ENCODE results near the gene SLC6A6. TPM values are rescaled to one million over a fixed set of nuclear protein-coding genes. Genes with fewer than 3 reads are reported as not detected.
A peak's percentile ranks its signal among the peaks of the same experiment; 100 is the strongest.

Gene SLC6A6
- total and polyA plus RNA-seq, 8 donors: 14.0 to 134 (median 20.8) TPM

DNA sequence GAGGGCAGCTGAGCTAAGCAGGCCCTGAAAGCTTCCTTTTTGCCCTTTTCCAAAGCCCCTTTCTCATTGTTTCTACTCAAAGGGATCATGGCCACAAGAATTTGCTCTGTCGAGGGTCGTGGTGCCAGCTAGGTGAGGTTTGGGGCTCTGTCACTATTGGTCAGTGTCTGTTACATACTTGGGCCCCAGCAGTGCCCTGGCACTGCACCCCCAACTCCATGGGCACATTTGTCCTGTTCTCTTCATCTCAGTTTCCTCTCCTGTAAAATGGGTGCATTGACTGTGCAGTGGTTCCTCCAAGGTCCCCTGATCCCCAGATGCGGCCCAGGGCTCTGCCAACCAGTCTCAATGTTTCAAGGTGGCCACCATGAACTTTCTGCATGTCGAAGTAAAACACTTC lies 62.1 kb downstream of the SLC6A6 start:
- no peak for ATAC-seq

DNA sequence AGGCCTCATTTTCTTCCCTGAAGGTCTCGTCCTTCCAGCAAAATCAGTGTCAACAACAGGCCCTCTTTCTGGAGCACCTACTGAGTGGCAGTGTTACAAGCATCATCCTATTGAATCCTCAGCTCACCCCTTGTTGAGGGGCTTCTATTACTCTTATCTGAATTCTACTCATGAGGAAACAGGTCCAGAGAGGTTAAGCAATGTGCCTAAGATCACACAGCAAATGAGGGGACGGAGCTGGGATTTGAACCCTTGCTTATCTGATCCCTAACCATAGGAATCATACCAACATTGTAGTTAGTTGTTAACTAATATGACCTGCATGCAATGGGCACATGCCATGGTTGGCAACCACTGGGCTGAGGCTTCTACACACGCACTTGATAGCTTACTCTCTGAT lies 63.0 kb downstream of the SLC6A6 start:
- intact Hi-C loops (cut with DNase I): loop anchor here in 1 of 2 donors (5.0 kb wide), 1 partner anchor 203 kb away; no protein-coding TSS in a partner anchor
- Histone ChIP-seq H3K27me3 (no peaks in the 10 kb centered on the region), H3K9me3 (no peaks in the 10 kb centered on the region), H3K4me3 (no peak overlapping the region), H3K36me3 (peaks cover 0 to 99% of the 10 kb centered on the region in 2 donors), H3K4me1 (peaks cover 12 to 16% of the 10 kb centered on the region in 2 donors), H3K27ac (no peak overlapping the region)
- TF ChIP-seq, protein P1, sequence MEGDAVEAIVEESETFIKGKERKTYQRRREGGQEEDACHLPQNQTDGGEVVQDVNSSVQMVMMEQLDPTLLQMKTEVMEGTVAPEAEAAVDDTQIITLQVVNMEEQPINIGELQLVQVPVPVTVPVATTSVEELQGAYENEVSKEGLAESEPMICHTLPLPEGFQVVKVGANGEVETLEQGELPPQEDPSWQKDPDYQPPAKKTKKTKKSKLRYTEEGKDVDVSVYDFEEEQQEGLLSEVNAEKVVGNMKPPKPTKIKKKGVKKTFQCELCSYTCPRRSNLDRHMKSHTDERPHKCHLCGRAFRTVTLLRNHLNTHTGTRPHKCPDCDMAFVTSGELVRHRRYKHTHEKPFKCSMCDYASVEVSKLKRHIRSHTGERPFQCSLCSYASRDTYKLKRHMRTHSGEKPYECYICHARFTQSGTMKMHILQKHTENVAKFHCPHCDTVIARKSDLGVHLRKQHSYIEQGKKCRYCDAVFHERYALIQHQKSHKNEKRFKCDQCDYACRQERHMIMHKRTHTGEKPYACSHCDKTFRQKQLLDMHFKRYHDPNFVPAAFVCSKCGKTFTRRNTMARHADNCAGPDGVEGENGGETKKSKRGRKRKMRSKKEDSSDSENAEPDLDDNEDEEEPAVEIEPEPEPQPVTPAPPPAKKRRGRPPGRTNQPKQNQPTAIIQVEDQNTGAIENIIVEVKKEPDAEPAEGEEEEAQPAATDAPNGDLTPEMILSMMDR (IDR thresholded peaks at IDR 0.05): no peak
- ATAC-seq: no peak
- DNase-seq: no peak

More for the DNA sequence above, 62.1 kb downstream of the SLC6A6 start:
- intact Hi-C loops (cut with DNase I): no loop called here
- DNase-seq: no peak
- H3K4me3 ChIP-seq: no peak overlapping the region
- no peaks in the 10 kb centered on the region for H3K9me3 ChIP-seq
- TF ChIP-seq, protein P1 (IDR thresholded peaks at IDR 0.05): no peak
- H3K27ac ChIP-seq: no peak overlapping the region
- H3K36me3 ChIP-seq: peaks cover 0 to 99% of the 10 kb centered on the region in 2 donors
- H3K4me1 ChIP-seq: peaks cover 16 to 24% of the 10 kb centered on the region in 2 donors
- no peaks in the 10 kb centered on the region for H3K27me3 ChIP-seq

DNA sequence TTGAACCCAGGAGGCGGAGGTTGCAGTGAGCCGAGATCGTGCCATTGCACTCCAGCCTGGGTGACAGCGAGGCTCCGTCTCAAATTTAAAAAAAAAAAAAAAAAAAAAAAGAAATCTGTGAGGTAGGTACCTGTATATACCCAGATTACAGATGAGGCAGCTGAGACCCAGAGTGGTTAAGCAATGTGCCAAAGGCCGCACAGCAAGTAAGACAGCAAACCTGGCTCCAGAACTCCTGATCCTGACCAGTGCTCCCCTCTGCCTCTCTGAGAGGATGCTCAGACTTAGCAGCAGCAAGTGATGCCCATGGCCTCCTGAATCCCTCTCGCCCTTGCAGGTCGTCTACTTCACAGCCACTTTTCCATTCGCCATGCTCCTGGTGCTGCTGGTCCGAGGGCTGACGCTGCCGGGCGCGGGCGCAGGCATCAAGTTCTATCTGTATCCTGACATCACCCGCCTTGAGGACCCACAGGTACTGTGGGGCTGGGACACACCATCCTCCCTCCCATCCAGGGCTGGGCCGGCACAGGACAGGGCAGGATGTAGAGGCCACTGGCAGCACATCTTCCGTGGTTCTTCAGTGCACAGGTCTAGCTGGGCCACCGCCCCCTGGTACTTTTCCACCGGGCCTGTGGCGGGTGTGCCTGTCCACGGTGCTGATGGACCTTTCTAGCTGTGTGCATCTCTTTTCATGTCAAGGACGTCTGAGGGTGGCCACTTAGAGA lies 63.9 kb downstream of the SLC6A6 start:
- DNase-seq (peak in 1 of 4 donors; percentile 75), ATAC-seq (no peak)
- Histone ChIP-seq H3K9me3 (no peaks in the 10 kb centered on the region), H3K36me3 (peaks cover 0 to 99% of the 10 kb centered on the region in 2 donors), H3K27me3 (no peaks in the 10 kb centered on the region), H3K4me3 (no peak overlapping the region), H3K27ac (no peak overlapping the region), H3K4me1 (peaks cover 2 to 7% of the 10 kb centered on the region in 2 donors)
- intact Hi-C loops (cut with DNase I): loop anchor here in 1 of 2 donors (5.0 kb wide), 1 partner anchor 204 kb away; no protein-coding TSS in a partner anchor
- TF ChIP-seq, protein P1 (IDR thresholded peaks at IDR 0.05): no peak

DNA sequence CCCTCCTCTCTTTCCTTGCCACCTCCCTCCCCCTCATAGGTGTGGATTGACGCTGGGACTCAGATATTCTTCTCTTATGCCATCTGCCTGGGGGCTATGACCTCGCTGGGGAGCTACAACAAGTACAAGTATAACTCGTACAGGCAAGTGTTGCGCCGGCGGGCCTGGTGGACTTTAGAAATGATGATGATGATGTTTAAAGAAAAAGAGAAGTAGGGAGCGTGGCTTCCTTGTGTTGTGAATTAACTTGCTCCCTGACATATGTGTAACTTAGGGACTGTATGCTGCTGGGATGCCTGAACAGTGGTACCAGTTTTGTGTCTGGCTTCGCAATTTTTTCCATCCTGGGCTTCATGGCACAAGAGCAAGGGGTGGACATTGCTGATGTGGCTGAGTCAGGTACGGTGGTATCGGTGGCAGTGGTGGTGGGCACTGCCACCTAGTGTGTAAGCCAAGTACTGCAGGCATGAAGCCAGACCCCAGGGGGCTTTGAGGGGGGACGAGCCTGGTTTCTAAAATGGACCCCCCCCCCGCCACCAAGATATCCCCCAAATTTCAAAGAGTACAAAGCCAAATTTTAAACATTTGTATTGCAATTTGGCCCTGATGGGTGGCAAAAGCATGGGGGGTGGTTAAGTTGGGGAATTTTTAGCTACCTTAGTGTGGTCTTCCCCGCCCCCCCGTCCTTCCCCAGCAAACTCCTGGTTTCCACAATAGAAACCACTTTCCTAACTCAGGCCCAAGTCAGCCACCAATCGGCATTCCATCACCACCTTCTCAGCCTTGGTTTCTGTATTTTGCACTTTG lies 65.6 kb downstream of the SLC6A6 start:
- TF ChIP-seq, protein P1 (IDR thresholded peaks at IDR 0.05): peak; percentile 81
- H3K4me1 ChIP-seq: peaks cover 9 to 11% of the 10 kb centered on the region in 2 donors
- intact Hi-C loops (cut with DNase I): loop anchor here in 1 of 2 donors (5.0 kb wide), 1 partner anchor 206 kb away; no protein-coding TSS in a partner anchor
- H3K4me3 ChIP-seq: no peak overlapping the region
- peak; percentile 56 for ATAC-seq
- no peaks in the 10 kb centered on the region for H3K9me3 ChIP-seq
- no peaks in the 10 kb centered on the region for H3K27me3 ChIP-seq
- DNase-seq: peak in 2 of 4 donors; percentile 24 to 56
- H3K27ac ChIP-seq: no peak overlapping the region
- H3K36me3 ChIP-seq: peaks cover 0 to 99% of the 10 kb centered on the region in 2 donors

DNA sequence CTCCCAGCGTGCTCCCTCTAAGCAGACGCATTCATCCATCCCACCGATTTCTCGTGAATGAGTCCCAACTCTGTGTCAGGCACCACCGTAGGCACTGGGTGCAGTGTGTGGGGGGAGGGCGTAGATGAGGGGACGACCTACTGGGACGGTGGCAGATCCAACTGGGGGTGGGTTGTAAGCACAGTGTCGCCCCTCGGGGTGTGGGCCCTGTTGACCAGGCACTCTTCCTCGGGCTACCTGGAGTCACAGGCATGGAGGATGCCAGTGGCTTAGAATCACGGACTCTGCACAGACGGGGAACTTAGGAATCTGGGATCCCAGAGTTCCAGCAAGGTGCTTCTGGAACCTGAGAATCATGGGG lies 66.2 kb downstream of the SLC6A6 start:
- H3K36me3 ChIP-seq: peaks cover 0 to 99% of the 10 kb centered on the region in 2 donors
- no peak overlapping the region for H3K4me3 ChIP-seq
- H3K27me3 ChIP-seq: no peaks in the 10 kb centered on the region
- TF ChIP-seq, protein P1 (IDR thresholded peaks at IDR 0.05): no peak
- ATAC-seq (no peak), DNase-seq (no peak)
- H3K4me1 ChIP-seq: peaks cover 15 to 17% of the 10 kb centered on the region in 2 donors
- H3K27ac ChIP-seq: no peak overlapping the region
- intact Hi-C loops (cut with DNase I): loop anchor here in 1 of 2 donors (5.0 kb wide), 1 partner anchor 206 kb away; no protein-coding TSS in a partner anchor
- H3K9me3 ChIP-seq: no peaks in the 10 kb centered on the region
